Mucosa of descending colon (tissue), 3 donors: ENCODE measurements around the gene KANSL3. TPM values are rescaled to one million over a fixed set of nuclear protein-coding genes. Genes with fewer than 3 reads are reported as not detected.

ENCODE experiments used
- ATAC-seq: fragments of 200-7000 bp; cut with Tn5 transposase; one replicate; pipeline ENCODE4 v1.9.1; 2020; ENCODE audit warnings: mild to moderate bottlenecking, moderate library complexity
- DNase-seq, 3 donors: peaks; one replicate each; pipeline ENCODE4 v3.0.0-alpha.2; 2020
- H3K36me3 ChIP-seq: fragments of 200-600 bp; one replicate; pipeline ENCODE4 v1.8.0; 2021; ENCODE audit warnings: low read depth, mild to moderate bottlenecking
- H3K4me1 ChIP-seq: fragments of 200-600 bp; one replicate; pipeline ENCODE4 v1.8.0; 2021; ENCODE audit warnings: low read depth, mild to moderate bottlenecking
- H3K4me3 ChIP-seq: fragments of 200-600 bp; one replicate; pipeline ENCODE4 v1.8.0; 2021; ENCODE audit warnings: mild to moderate bottlenecking
- H3K9me3 ChIP-seq: fragments of 200-600 bp; one replicate; pipeline ENCODE4 v1.8.0; 2021; ENCODE audit warnings: mild to moderate bottlenecking
- intact Hi-C, 2 donors: fragments of 100-400 bp; cut with DNase I in 1 of 2; cut with micrococcal nuclease in 1 of 2; formaldehyde crosslinking; loops; one replicate each; pipeline versions ENCODE4 v1.11.0 to v1.11.1; 2022; cut with DNase I, micrococcal nuclease
- total RNA-seq, 3 donors: library from RNA; stranded (reverse); fragmentation: NEBNext Ultra II Directional in 2 of 3; extraction: Animal tissue kit (Norgen Biotek cat#: 25700) in 2 of 3; gene quantifications; one replicate each; pipeline versions ENCODE4 v1.2.1 to v1.2.4, GENCODE V29; 2021 to 2023
- TF ChIP-seq, protein P1 (sequence below): fragments of 200-600 bp; IDR thresholded peaks from one replicate; pipeline ENCODE4 v1.8.0; 2022; ENCODE audit warnings: antibody characterized with exemption, mild to moderate bottlenecking
- donor health status: DM: no; HTN: no; CAD: no; lungs with moderate emphysema.
- donor health status: DM: no; HTN: no; CAD: no.
- donor health status: DM: no; HTN: yes; CAD: no.

Gene KANSL3
- total RNA-seq, 3 donors from 2014 or later: 36.1 to 64.7 (median 49.2) TPM

DNA sequence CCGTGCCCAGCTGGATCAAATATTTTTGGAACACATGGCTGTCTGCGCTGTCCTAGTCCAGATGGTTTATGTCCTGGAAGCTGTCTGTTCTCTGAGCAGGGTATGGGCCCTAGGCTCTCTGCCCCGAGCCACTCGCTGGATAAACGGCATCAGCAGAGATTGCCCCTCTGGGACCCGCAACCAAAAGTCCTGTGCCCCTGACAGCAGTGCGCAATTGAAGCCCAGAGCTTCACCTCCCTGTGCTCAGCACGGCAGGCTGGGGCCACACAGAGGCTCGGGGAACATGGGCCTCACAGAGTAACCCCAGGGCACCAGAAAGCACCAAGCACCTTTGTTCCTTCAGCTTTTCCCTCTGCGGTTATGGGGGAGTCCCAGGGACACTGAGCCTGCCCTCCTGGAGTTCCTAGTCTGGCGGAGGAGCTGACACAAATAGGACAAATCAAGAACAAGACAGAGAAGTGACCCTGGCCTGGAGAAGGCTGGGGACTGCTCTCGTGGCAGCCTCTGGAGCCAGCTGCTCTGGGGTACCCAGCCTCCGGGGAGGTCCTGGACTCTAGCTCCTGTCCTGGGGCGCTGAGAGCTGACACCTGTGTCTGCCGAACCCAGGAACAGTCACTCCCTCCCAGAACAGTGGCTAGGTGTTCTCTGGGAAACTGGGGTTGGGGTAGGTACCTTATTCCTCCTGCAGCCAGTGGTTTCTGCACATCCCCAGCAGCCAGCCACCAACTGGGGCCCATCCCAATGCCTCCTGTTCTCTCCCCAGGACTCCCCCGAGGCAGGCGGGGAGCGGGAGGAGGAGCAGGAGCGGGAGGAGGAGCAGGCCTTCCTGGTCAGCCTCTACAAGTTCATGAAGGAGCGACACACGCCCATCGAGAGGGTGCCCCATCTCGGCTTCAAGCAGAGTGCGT, 89.3 kb downstream of the KANSL3 start:
- H3K4me1 ChIP-seq: peaks cover under 1% of the 10 kb centered on the region
- TF ChIP-seq, protein P1, sequence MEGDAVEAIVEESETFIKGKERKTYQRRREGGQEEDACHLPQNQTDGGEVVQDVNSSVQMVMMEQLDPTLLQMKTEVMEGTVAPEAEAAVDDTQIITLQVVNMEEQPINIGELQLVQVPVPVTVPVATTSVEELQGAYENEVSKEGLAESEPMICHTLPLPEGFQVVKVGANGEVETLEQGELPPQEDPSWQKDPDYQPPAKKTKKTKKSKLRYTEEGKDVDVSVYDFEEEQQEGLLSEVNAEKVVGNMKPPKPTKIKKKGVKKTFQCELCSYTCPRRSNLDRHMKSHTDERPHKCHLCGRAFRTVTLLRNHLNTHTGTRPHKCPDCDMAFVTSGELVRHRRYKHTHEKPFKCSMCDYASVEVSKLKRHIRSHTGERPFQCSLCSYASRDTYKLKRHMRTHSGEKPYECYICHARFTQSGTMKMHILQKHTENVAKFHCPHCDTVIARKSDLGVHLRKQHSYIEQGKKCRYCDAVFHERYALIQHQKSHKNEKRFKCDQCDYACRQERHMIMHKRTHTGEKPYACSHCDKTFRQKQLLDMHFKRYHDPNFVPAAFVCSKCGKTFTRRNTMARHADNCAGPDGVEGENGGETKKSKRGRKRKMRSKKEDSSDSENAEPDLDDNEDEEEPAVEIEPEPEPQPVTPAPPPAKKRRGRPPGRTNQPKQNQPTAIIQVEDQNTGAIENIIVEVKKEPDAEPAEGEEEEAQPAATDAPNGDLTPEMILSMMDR: no peak
- peak in 1 of 3 donors; percentile 33 for DNase-seq
- ATAC-seq: no peak
- intact Hi-C loops: loop anchor here in 1 of 2 donors (5.0 kb wide), 1 partner anchor 37 kb away; no protein-coding TSS in a partner anchor
- no peaks in the 10 kb centered on the region for H3K36me3 ChIP-seq
- H3K4me3 ChIP-seq: no peak overlapping the region
- no peaks in the 10 kb centered on the region for H3K9me3 ChIP-seq

DNA sequence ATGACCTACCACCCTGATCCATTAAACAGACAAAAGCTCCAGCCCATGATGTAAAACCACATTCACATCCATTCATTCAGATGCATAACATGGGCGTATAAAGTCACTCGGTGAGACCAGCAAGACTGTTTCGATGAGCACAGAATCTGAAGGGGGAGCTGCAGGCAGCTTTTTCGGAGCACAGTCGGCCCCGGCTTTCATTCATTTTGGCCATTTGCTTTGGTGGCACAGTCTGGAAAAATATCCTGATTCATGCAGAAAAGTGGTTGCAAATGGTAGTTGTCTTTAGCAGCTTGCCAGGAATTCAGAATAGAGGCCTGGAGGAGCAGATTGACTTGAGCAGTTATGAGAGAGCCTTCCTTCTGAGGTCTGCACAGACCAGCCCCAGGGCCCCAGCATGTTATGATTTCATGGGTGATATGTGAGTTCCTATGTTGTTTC, 90.4 kb downstream of the KANSL3 start:
- no peak overlapping the region for H3K4me3 ChIP-seq
- intact Hi-C loops: loop anchor here in 1 of 2 donors (5.0 kb wide), 1 partner anchor 35 kb away; no protein-coding TSS in a partner anchor
- H3K36me3 ChIP-seq: no peaks in the 10 kb centered on the region
- H3K4me1 ChIP-seq: no peaks in the 10 kb centered on the region
- DNase-seq (peak in 1 of 3 donors; percentile 5), ATAC-seq (no peak)
- no peaks in the 10 kb centered on the region for H3K9me3 ChIP-seq
- TF ChIP-seq, protein P1: no peak

DNA sequence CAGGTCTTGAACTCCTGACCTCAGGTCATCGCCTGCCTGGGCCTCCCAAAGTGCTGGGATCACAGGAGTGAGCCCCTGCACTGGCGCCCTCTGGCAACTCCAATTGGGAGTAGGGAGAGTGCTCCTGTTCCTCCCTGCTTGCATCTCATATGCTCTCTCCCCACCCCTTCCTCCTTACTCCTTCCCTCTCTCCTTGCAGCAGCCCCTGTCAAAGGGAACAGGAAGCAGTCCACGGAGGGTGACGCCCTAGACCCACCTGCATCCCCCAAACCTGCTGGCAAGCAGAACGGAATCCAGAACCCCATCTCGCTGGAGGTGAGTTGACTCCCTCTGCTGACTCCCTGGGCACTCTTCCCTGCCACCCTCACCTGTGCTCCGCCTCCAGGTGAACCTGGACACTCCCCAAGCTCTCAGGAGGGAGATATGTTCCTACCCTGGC, 90.9 kb downstream of the KANSL3 start:
- peak in 2 of 3 donors; percentile 29 to 40 for DNase-seq
- Histone ChIP-seq H3K9me3 (no peaks in the 10 kb centered on the region), H3K36me3 (no peaks in the 10 kb centered on the region), H3K4me3 (no peak overlapping the region), H3K4me1 (no peaks in the 10 kb centered on the region)
- TF ChIP-seq, protein P1: no peak
- peak; percentile 23 for ATAC-seq
- intact Hi-C loops: loop anchor here in 1 of 2 donors (5.0 kb wide), 1 partner anchor 35 kb away; no protein-coding TSS in a partner anchor

DNA sequence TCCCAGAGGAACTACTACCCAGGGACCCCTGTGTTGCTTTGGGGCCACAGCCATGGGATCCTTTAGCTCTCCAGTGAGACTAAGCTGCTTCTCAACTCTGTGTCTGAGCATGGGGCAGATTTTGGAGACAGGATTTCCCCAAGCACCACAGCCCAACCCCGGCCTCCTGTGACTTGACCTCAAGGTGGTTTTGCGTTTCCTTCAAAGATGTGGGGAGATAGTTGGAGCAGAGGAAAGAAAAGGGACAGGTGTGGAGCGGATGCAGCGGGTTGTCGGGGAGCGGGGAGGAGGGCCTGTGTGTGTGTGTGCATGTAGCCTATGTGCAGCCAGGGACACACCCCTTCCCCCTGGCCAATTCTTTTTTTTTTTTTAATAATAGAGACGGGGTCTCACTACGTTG, 91.3 kb downstream of the KANSL3 start:
- no peak for DNase-seq
- Histone ChIP-seq H3K4me3 (no peak overlapping the region), H3K9me3 (no peaks in the 10 kb centered on the region), H3K4me1 (no peaks in the 10 kb centered on the region), H3K36me3 (no peaks in the 10 kb centered on the region)
- TF ChIP-seq, protein P1: no peak
- no peak for ATAC-seq
- intact Hi-C loops: loop anchor here in 1 of 2 donors (5.0 kb wide), 1 partner anchor 34 kb away; no protein-coding TSS in a partner anchor

DNA sequence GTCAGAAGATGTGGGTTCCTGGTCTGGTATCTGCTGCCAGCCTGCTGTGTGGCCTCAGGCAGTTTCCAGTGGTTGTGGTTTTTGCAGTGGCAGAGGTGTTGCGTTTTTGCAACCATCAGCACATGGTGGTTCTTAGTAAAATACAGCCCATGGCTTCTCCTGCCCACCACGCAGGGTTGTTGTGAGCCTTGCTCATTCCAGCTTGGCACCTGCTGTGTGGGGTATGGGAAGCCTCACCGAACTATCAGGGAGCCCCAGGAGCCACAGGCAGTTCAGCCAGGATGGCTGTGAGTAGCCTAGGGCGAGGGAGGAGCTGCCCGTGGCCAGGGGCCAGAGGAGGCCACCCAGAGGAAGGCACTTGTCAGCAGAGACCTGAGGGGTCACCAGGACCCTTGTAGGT, 91.8 kb downstream of the KANSL3 start:
- Histone ChIP-seq H3K4me1 (no peaks in the 10 kb centered on the region), H3K4me3 (no peak overlapping the region), H3K36me3 (no peaks in the 10 kb centered on the region), H3K9me3 (no peaks in the 10 kb centered on the region)
- TF ChIP-seq, protein P1: no peak
- ATAC-seq (no peak), DNase-seq (peak in 1 of 3 donors; percentile 16)
- intact Hi-C loops: loop anchor here in 1 of 2 donors (5.0 kb wide), 1 partner anchor 34 kb away; no protein-coding TSS in a partner anchor

Other genes starting within 250 kb of the KANSL3 start
- gene NEURL3, start 133.0 kb downstream of the KANSL3 start, total RNA-seq: 1 to 10 TPM; 2.1 to 5.2 (median 2.3) TPM
- 10 to 100 TPM in 2 of 3 donors, 1 to 10 TPM in 1; 4.8 to 17.6 (median 10.3) TPM for gene ARID5A, start 101.6 kb downstream of the KANSL3 start, total RNA-seq
- gene FER1L5, start 4.5 kb upstream of the KANSL3 start, total RNA-seq: under 1 TPM in 1 of 3 donors, not detected in 2; 0.09 TPM
- 10 to 100 TPM; 11.2 to 21.0 (median 14.2) TPM for gene LMAN2L, start 101.8 kb upstream of the KANSL3 start, total RNA-seq
- gene CNNM4, start 122.6 kb upstream of the KANSL3 start, total RNA-seq: 100 to 1,000 TPM in 2 of 3 donors, 10 to 100 TPM in 1; 53.4 to 134 (median 101) TPM
- gene CNNM3, start 178.0 kb upstream of the KANSL3 start, total RNA-seq: 10 to 100 TPM; 21.2 to 35.5 (median 33.4) TPM
- 1 to 10 TPM; 3.2 to 5.1 (median 4.9) TPM for gene ANKRD23, start 205.7 kb upstream of the KANSL3 start, total RNA-seq
- gene ANKRD39, start 219.7 kb upstream of the KANSL3 start, total RNA-seq: 10 to 100 TPM; 11.2 to 14.1 (median 12.2) TPM
- gene SEMA4C, start 231.8 kb upstream of the KANSL3 start, total RNA-seq: 10 to 100 TPM; 14.4 to 83.8 (median 17.5) TPM